Nucleus accumbens (tissue), 56 donors: ENCODE measurements around the gene PRDM16.

ENCODE experiments used
- DNase-seq, 56 donors: peaks; one replicate each; lab custom pipeline; 2025; lab: John Stamatoyannopoulos, UW

The PRDM16 gene

GRCh38 chr1:3051270-3052268, 17.4 kb upstream of the PRDM16 start:
- DNase-seq, result no peak

GRCh38 chr1:3052501-3052900, 16.5 kb upstream of the PRDM16 start:
- DNase-seq, result no peak

- DNase-seq, result no peak
These were observed 15.5 kb upstream of the PRDM16 start for GRCh38 chr1:3053366-3053980.

GRCh38 chr1:3053986-3054385, 15.0 kb upstream of the PRDM16 start:
- DNase-seq, result no peak

DNA sequence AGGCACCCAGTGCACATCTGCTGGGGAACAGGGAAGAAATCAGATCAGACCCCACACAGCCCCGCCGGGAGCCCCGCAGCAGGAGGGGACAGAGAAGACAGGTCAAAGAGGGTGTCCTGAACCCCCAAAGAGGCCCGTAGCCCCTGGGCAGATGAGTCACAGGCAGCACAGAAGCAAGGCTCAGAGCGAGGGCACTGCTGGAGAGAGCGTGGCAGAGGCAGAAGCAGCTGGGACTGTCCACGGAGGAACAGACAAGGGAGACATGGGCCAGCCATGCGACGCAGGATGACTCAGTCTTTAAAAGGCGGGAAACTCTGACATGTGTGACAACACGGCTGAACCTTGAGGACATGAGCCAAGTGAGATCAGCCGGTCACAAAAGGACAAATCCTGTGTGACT, 14.5 kb upstream of the PRDM16 start:
- no peak for DNase-seq

GRCh38 chr1:3055051-3055450, 14.0 kb upstream of the PRDM16 start:
- DNase-seq, result no peak

GRCh38 chr1:3056641-3057040, 12.4 kb upstream of the PRDM16 start:
- DNase-seq, result no peak

DNA sequence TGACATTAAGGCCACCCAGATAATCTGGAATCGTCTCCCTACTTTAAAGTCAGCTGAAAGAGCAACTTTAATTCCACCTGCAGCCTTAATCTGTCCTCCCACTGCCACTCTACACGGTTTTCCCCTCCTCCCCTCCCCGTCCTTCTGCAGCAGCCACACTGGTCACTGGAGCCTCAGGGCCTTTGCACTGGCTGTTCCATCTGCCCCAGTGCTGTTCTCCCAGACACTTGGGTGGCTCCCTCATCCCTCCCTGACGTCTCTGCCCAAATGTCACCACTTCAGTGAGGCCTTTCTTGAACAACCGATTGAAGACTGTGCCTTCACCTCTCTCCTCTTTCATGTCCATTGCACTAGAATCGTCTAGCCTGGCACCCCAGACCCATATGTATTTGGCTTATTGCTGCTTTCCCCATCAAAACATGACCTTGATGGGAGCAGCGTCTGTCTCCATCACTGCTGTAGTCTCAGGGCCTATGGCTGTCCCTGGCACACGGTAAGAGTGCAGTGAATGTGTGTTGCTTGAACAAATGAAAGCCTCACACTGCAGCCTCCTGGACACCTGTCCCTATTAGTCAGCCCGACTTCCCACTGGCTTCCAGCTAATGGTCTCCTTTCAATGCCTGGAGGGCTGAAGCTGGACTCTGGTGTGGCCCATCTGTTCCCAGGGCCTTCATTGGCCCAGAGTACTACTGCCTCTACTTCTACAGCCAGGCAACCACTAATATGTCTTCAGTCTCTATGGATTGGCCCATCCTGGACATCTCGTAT, 10.6 kb upstream of the PRDM16 start:
- no peak for DNase-seq

GRCh38 chr1:3060127-3060526, 8.9 kb upstream of the PRDM16 start:
- no peak for DNase-seq

DNA sequence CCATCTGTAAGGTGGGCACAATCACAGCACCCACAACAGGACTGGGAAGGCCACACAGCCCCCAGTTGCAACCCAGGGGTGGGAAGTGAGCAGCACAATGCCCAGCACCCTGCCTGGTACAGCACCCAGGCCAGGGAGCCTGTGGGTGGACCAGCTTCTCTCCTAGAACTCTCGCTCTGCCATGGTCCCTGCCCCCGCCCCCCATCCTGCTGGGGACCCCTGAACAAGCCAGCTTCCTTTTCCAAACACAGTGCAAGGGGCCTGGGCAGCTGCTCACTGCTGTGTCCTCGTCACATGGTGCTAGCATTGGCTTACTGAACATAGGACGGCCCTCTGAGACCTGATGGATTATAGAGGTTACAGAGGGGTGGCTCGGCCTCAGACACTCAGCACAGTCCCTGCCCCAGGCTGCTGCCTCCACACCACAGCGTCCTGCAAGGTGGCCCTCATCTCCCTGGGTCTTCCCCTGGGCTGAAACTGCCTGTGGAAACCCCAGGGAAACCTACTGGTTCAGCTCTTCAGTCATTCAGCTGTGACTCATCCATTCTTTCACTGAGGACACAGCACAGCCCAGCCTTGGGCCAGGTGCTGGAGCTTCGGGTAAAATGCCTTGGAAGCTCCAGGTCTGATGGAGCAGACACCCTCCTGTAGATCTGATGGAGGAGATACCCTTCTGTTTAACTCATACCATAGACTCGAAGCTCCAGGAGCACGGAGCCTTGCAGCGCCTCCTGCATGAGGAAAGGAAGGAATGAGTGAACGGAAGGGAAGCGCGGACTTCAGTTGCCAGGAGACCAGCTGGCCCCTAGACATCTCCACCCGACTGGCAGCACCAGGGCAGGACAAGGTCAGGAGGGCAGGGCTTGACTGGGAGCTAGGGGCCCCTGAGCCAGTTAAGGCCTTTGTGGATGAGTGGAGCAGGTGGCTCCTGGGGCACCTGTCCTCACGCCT, 8.1 kb upstream of the PRDM16 start:
- DNase-seq, result no peak

DNA sequence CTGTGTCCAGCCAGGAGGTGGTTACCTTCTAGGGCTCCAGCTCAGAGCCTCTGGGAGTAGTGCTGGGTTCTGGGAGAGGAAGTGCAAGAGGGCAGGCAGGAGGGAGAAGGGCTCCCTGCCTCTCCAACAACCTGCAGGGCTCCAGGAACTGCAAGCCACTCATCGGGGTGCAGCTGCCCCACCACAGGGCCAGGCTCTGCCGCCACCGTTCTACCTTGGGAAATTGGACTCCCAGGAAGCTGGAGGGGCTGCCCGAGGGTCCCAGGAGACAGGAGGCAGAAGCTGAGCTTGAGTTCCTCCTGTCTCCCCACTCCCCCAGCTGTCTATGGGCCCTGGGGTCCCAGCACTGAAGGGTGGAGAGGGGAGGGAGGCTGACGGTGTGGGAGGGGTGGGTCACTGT, 7.4 kb upstream of the PRDM16 start:
- DNase-seq, result no peak

- DNase-seq, result no peak
These were observed 6.9 kb upstream of the PRDM16 start for GRCh38 chr1:3061981-3062615.

DNA sequence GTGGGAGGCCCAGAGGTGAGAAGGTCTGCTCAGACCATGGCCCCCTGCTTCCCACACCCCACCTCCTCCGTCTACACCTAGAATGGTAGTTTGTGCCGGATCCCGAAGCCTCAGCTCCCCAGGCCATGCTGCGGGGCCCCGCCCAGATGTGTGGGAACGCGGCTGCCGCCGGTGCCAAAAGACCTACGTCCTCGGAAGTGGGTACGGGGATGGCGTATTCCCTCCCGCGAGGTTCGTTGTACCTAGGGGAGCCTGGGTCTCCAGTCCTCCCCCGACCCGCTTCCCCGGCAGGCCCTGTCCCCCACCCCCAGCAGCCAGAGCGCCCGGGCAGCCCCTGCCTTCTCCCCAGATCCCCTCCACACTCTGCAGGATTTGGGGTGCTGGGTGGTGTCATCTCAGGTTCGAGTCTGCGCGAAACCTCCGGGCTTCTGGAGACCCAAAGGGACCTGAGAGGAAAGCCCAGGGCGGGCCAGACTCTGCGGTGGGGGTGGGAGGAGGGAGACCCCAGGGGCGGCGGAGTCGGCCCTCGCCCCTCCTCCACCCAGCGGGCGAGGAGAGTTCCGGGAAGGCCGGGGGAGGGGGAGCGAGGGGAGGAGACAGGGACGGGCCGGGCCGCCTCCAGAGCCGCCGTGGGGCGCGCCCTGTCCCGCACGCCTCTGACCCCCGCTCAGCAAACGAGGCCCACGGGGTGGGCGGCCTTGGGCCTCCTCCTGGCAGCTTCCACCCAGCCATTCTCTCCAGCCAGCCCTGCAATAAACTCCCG, 6.2 kb upstream of the PRDM16 start:
- DNase-seq, result no peak

DNA sequence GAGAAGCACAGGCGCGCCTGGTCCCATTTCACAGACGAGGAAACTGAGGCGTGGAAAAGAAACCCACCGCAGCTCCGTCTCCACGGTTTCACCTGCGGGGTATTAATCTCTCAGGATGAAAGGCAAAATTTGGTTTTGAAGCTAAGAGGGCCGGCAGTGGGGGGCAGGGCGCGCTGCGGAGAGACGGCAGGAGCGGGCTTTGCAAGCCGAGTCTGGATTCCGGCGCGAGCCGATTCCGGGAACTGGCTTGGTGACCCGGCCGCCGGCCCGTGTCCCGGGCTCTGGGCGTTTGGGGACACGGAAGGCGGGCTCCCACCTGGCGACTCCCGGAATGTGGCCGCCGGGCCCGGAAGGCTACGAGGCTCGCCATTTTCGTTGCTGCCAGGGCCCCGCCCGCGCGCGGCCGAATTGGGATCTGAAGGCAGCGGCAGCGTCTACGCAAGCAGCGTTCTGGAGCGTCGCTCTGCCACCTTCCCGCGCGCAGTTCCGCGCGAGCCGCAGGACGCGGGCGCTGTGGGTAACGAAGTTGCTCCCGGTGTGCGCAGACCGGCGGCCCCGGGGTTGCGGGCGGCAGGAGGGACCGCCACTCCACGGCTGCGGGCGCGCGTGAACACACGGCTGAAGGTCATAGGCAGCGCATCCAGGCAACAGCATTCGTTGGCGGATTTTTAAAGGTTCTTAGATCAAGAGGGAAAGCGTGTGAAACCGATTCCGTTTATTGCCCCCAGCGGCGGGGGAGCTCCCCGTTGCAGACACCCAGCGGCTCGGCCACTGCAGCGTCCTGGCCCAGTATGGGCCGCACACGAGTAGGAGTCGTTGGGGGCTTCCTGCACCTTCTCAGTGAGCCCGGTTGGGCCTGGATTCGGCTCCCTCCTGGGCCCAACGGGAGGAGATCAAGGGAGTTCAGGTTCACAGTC, 5.4 kb upstream of the PRDM16 start:
- DNase-seq, result no peak

- no peak for DNase-seq
These were observed 4.6 kb upstream of the PRDM16 start for GRCh38 chr1:3064296-3064850.

GRCh38 chr1:3064901-3065300, 4.1 kb upstream of the PRDM16 start:
- DNase-seq, result no peak

DNA sequence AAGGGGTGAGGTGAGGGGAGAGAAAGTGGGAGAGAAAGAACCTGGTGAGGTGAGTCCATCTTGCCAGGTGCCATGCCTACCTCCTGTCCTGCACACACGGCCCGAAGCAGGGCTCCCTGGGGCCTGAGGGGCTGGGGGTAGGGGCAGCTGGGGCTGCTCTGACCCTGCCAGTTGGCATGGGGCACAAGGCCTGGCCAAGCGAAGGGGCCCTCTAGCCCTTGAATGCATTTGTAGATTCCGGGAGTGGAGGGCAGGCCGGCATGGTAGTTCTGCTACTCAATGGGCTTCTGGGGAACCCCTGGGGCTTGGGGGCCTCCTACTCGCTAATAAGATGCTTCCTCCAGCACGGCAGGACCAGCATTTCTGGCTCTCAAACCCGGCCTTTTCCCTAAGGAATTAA, 3.6 kb upstream of the PRDM16 start:
- no peak for DNase-seq
